Astrocyte (in vitro differentiated cells and primary cell): Measurements from ENCODE around the gene SEC11C.

Source experiments
- CTCF ChIP-seq: IDR thresholded peaks from 2 replicates; pipeline ENCODE4 v1.5.1; 2011; ENCODE audit warnings: low read depth, mild to moderate bottlenecking, inconsistent platforms, low read length, moderate library complexity; ENCODE audit not compliant: insufficient read depth
- EZH2 ChIP-seq: IDR thresholded peaks from 2 replicates; pipeline ENCODE4 v1.6.1; 2012; ENCODE audit warnings: mild to moderate bottlenecking, low read length, inconsistent platforms; ENCODE audit not compliant: insufficient read depth

GRCh38 chr18:59142274-59142673, 2.6 kb downstream of the SEC11C start:
- TF ChIP-seq CTCF (no peak), EZH2 (no peak)
